HCT116 (cell line): ENCODE data around the gene LRRC1. TPM values are rescaled to one million over a fixed set of nuclear protein-coding genes. Genes with fewer than 3 reads are reported as not detected.

ENCODE experiments used
- ATAC-seq: fragments of 200-7000 bp; cut with Tn5 transposase; 2 replicates; pipeline ENCODE4 v1.9.1; 2020; ENCODE audit warnings: mild to moderate bottlenecking, moderate library complexity
- BruUV-seq: library from RNA; stranded (reverse); fragments of 400-500 nt; replicated peaks from 2 replicates; lab custom pipeline; 2021; lab: Mats Ljungman, UMichigan
- CTCF ChIA-PET: fragments of 300-600 bp; sonication (Branson Sonifier 250); formaldehyde crosslinking; loops from one replicate; lab custom pipeline; 2021; ENCODE audit warnings: antibody characterized with exemption; lab: Charles Lee
- POLR2A ChIA-PET: fragments of 300-600, 350-600 bp; sonication (Branson Sonifier 250); formaldehyde crosslinking; loops from one replicate; lab custom pipeline; 2021; ENCODE audit warnings: antibody characterized with exemption; lab: Charles Lee
- RAD21 ChIA-PET, 2 experiments: fragments of 300-600 bp; sonication (Branson Sonifier 250); formaldehyde crosslinking; loops; one replicate each; lab custom pipeline; 2023; ENCODE audit warnings: low total read pairs in 2 of 2; ENCODE audit not compliant: uncharacterized antibody in 2 of 2, unreplicated experiment in 2 of 2, low non-redundant PET in 1 of 2; lab: Charles Lee
- DNase-seq: peaks from one replicate; pipeline ENCODE4 v3.0.0-alpha.2; 2010; ENCODE audit warnings: low read depth, low spot score
- H2AFZ ChIP-seq: fragments of 200-600 bp; shearing (Covaris generic), sonication (generic); 2 replicates; pipeline ENCODE4 v1.6.1; 2017; ENCODE audit warnings: low read depth, mixed run types, mixed read lengths, antibody characterized with exemption, low read length; ENCODE audit not compliant: poor library complexity, severe bottlenecking
- H3K27ac ChIP-seq: 2 replicates; pipeline ENCODE4 v1.5.1; 2012; ENCODE audit warnings: low read depth, low read length
- H3K27me3 ChIP-seq: fragments of 200-600 bp; sonication (generic); 2 replicates; pipeline ENCODE4 v1.6.1; 2016; ENCODE audit warnings: mixed run types, low read length, mixed read lengths; ENCODE audit not compliant: insufficient read depth
- H3K36me3 ChIP-seq, 2 experiments: fragments of 200-500 bp in 1 of 2; fragments of 200-600 bp in 1 of 2; sonication (Bioruptor generic) in 1 of 2; sonication (generic) in 1 of 2; 2 replicates each; pipeline versions ENCODE4 v1.5.1 to v1.6.1; 2014 to 2016; ENCODE audit warnings: low read length in 2 of 2, inconsistent platforms in 1 of 2, mixed read lengths in 1 of 2, mixed run types in 1 of 2; ENCODE audit not compliant: insufficient read depth in 2 of 2, control insufficient read depth in 1 of 2
- H3K4me1 ChIP-seq, 2 experiments: fragments of 200-600 bp in 1 of 2; sonication (generic) in 1 of 2; 2 replicates each; pipeline versions ENCODE4 v1.5.1 to v1.6.1; 2012 to 2017; ENCODE audit warnings: low read length in 2 of 2, inconsistent platforms in 1 of 2, mild to moderate bottlenecking in 1 of 2, mixed read lengths in 1 of 2, mixed run types in 1 of 2, moderate library complexity in 1 of 2; ENCODE audit not compliant: insufficient read depth in 2 of 2, control insufficient read depth in 1 of 2
- H3K4me2 ChIP-seq: fragments of 200-600 bp; sonication (generic); 2 replicates; pipeline ENCODE4 v1.6.1; 2017; ENCODE audit warnings: mixed run types, low read length, mixed read lengths
- H3K4me3 ChIP-seq, 2 experiments: fragments of 200-600 bp in 1 of 2; sonication (generic) in 1 of 2; replicated peaks in 1 of 2; 2 replicates each; pipeline ENCODE4 v1.5.1; 2011 to 2016; ENCODE audit warnings: low read length in 2 of 2, control low read depth in 1 of 2, low read depth in 1 of 2, mild to moderate bottlenecking in 1 of 2, mixed read lengths in 1 of 2, mixed run types in 1 of 2
- H3K79me2 ChIP-seq: fragments of 200-600 bp; sonication (generic); 2 replicates; pipeline ENCODE4 v1.6.1; 2017; ENCODE audit warnings: mild to moderate bottlenecking, mixed run types, low read length, moderate library complexity, mixed read lengths; ENCODE audit not compliant: insufficient read depth
- H3K9ac ChIP-seq: fragments of 200-600 bp; sonication (generic); 2 replicates; pipeline ENCODE4 v1.6.1; 2016; ENCODE audit warnings: low read length, mixed read lengths
- H3K9me2 ChIP-seq: fragments of 200-600 bp; sonication (generic), shearing (Covaris generic); 2 replicates; pipeline ENCODE4 v1.6.1; 2017; ENCODE audit warnings: mixed run types, mild to moderate bottlenecking, moderate library complexity; ENCODE audit not compliant: insufficient read depth
- H3K9me3 ChIP-seq, 2 experiments: fragments of 200-500 bp in 1 of 2; fragments of 200-600 bp in 1 of 2; sonication (Bioruptor generic) in 1 of 2; sonication (generic) in 1 of 2; 2 replicates each; pipeline ENCODE4 v1.6.1; 2014 to 2017; ENCODE audit warnings: low read length in 2 of 2, mixed read lengths in 2 of 2, inconsistent platforms in 1 of 2, low read depth in 1 of 2, mild to moderate bottlenecking in 1 of 2, mixed run types in 1 of 2, moderate library complexity in 1 of 2; ENCODE audit not compliant: control insufficient read depth in 1 of 2, insufficient read depth in 1 of 2
- H4K20me1 ChIP-seq: fragments of 200-600 bp; sonication (generic), shearing (Covaris generic); 2 replicates; pipeline ENCODE4 v1.6.1; 2017; ENCODE audit warnings: mixed run types, mild to moderate bottlenecking, moderate library complexity; ENCODE audit not compliant: insufficient read depth
- ATF3 ChIP-seq: IDR thresholded peaks from 2 replicates; pipeline ENCODE4 v1.6.1; 2012
- ELF1 ChIP-seq: IDR thresholded peaks from 2 replicates; pipeline ENCODE4 v1.6.1; 2012; ENCODE audit warnings: low read depth, borderline replicate concordance
- POLR2A ChIP-seq: IDR thresholded peaks from 2 replicates; pipeline ENCODE4 v1.7.0; 2011; ENCODE audit warnings: borderline replicate concordance; ENCODE audit not compliant: insufficient read depth, insufficient read length; ENCODE audit errors: extremely low read depth
- POLR2AphosphoS5 ChIP-seq: IDR thresholded peaks from 2 replicates; pipeline ENCODE4 v1.6.1; 2011; ENCODE audit warnings: mild to moderate bottlenecking, low read depth, low read length, moderate library complexity
- RAD21 ChIP-seq: IDR thresholded peaks from 2 replicates; pipeline ENCODE4 v1.6.1; 2012; ENCODE audit warnings: low read depth, mild to moderate bottlenecking
- SP1 ChIP-seq: IDR thresholded peaks from 2 replicates; pipeline ENCODE4 v1.6.1; 2012; ENCODE audit warnings: low read depth
- ZFX ChIP-seq: fragments of 450-650 bp; IDR thresholded peaks from 2 replicates; pipeline ENCODE4 v1.6.1; 2017
- intact Hi-C: fragments of 100-400 bp; cut with micrococcal nuclease; formaldehyde crosslinking; loops from 2 replicates; pipeline ENCODE4 v1.10.0; 2022
- total RNA-seq: library from RNA; stranded (reverse); gene quantifications from one replicate; pipeline ENCODE4 v1.2.1, GENCODE V29; 2021; ENCODE audit not compliant: unreplicated experiment

Gene LRRC1
- total RNA-seq, 1 experiment from 2014 or later, result 19.8 TPM

- H3K36me3 ChIP-seq, result no peaks in the 10 kb centered on the region
- no peaks in the 10 kb centered on the region for H3K9me3 ChIP-seq
- no peak overlapping the region for H2AFZ ChIP-seq
- TF ChIP-seq ZFX (no peak), RAD21 (no peak)
- H3K4me3 ChIP-seq, result no peak overlapping the region
- H3K4me2 ChIP-seq, result no peak overlapping the region
- no peak for ATAC-seq
- no TSS peak for BruUV-seq
- ChIA-PET CTCF (no interaction called here), POLR2A (no interaction called here), RAD21 (no interaction called here)
- H3K79me2 ChIP-seq, result no peaks in the 10 kb centered on the region
- intact Hi-C loops, result no loop called here
- H3K9me2 ChIP-seq, result no peaks in the 10 kb centered on the region
- no peak for DNase-seq
- no peak overlapping the region for H3K27ac ChIP-seq
- H3K4me1 ChIP-seq, result peaks cover 7% of the 10 kb centered on the region in 2 experiments
- no peaks in the 10 kb centered on the region for H3K27me3 ChIP-seq
- H3K9ac ChIP-seq, result no peak overlapping the region
- H4K20me1 ChIP-seq, result no peaks in the 10 kb centered on the region
These were observed 43.4 kb upstream of the LRRC1 start for GRCh38 chr6:53751417-53751816.

GRCh38 chr6:53752440-53752839 lies 42.4 kb upstream of the LRRC1 start:
- H2AFZ ChIP-seq, result no peak overlapping the region

More at GRCh38 chr6:53752440-53752839, 42.4 kb upstream of the LRRC1 start:
- H3K27me3 ChIP-seq, result no peaks in the 10 kb centered on the region
- H4K20me1 ChIP-seq, result no peaks in the 10 kb centered on the region
- BruUV-seq, result no TSS peak
- CTCF ChIA-PET, result interaction anchor here (0.9 kb wide), 1 partner anchor 17 kb away, joined by 3 read pairs; no protein-coding TSS in a partner anchor
- H3K27ac ChIP-seq, result no peak overlapping the region
- H3K4me2 ChIP-seq, result no peak overlapping the region
- H3K9me2 ChIP-seq, result no peaks in the 10 kb centered on the region
- TF ChIP-seq SP1 (no peak), RAD21 (no peak), ELF1 (no peak), POLR2AphosphoS5 (no peak), POLR2A (no peak), ATF3 (no peak)
- H3K4me3 ChIP-seq, result no peak overlapping the region
- no peaks in the 10 kb centered on the region for H3K9me3 ChIP-seq
- RAD21 ChIA-PET, result no interaction called here
- H3K4me1 ChIP-seq, result no peaks in the 10 kb centered on the region; a peak in 2 of 4 replicates
- no peak overlapping the region for H3K9ac ChIP-seq
- H3K79me2 ChIP-seq, result no peaks in the 10 kb centered on the region
- POLR2A ChIA-PET, result no interaction called here
- no peak for DNase-seq
- no peak for ATAC-seq
- intact Hi-C loops, result no loop called here
- no peaks in the 10 kb centered on the region for H3K36me3 ChIP-seq
